ENCODE data around the gene CPAMD8. TPM values are rescaled to one million over a fixed set of nuclear protein-coding genes. Genes with fewer than 3 reads are reported as not detected.
A peak's percentile ranks its signal among the peaks of the same experiment; 100 is the strongest.

The CPAMD8 gene
- total RNA-seq, 2 experiments from 2014 or later, result 0.42 to 0.68 TPM

- POLR2A ChIA-PET, result no interaction called here
- Mint-ChIP-seq H3K27ac (no peak overlapping the region), H3K4me1 (peaks cover 12% of the 10 kb centered on the region), H3K27me3 (peaks cover 6% of the 10 kb centered on the region), H3K4me3 (no peak overlapping the region), H3K36me3 (no peaks in the 10 kb centered on the region), H3K9me3 (no peaks in the 10 kb centered on the region)
- ATAC-seq (ENCODE audit: low read depth), result no peak
- DNase-seq, result no peak
These were observed 123.3 kb downstream of the CPAMD8 start for GRCh38 chr19:16903347-16903746.

GRCh38 chr19:16902545-16902944 is 124.1 kb downstream of the CPAMD8 start:
- POLR2A ChIA-PET, result no interaction called here
- no peak overlapping the region for H3K4me3 Mint-ChIP-seq
- H3K27me3 Mint-ChIP-seq, result peaks cover 10% of the 10 kb centered on the region
- H3K36me3 Mint-ChIP-seq, result no peaks in the 10 kb centered on the region
- peaks cover 13% of the 10 kb centered on the region for H3K4me1 Mint-ChIP-seq
- H3K9me3 Mint-ChIP-seq, result no peaks in the 10 kb centered on the region
- DNase-seq, result no peak
- ATAC-seq (ENCODE audit: low read depth), result no peak
- H3K27ac Mint-ChIP-seq, result no peak overlapping the region

- ATAC-seq (ENCODE audit: low read depth), result no peak
- Mint-ChIP-seq H3K4me1 (peaks cover 13% of the 10 kb centered on the region), H3K36me3 (no peaks in the 10 kb centered on the region), H3K4me3 (no peak overlapping the region), H3K9me3 (no peaks in the 10 kb centered on the region), H3K27ac (no peak overlapping the region), H3K27me3 (peaks cover 12% of the 10 kb centered on the region)
- POLR2A ChIA-PET, result no interaction called here
- no peak for DNase-seq
These were observed 125.0 kb downstream of the CPAMD8 start for GRCh38 chr19:16901491-16902175.

GRCh38 chr19:16899566-16900075 is 127.0 kb downstream of the CPAMD8 start:
- H3K4me3 Mint-ChIP-seq, result peak overlapping the region; percentile 31
- peak; percentile 43 for ATAC-seq (ENCODE audit: low read depth)

GRCh38 chr19:16898361-16899015 is 128.1 kb downstream of the CPAMD8 start:
- Mint-ChIP-seq H3K27ac (peak overlapping the region; percentile 62), H3K36me3 (no peaks in the 10 kb centered on the region), H3K9me3 (no peaks in the 10 kb centered on the region), H3K4me1 (peaks cover 18% of the 10 kb centered on the region), H3K4me3 (peak overlapping the region; percentile 39), H3K27me3 (peaks cover 29% of the 10 kb centered on the region)
- POLR2A ChIA-PET, result interaction anchor here (0.5 kb wide), 1 partner anchor 57 kb away, joined by 3 read pairs; no protein-coding TSS in a partner anchor
- DNase-seq, result no peak
- no peak for ATAC-seq (ENCODE audit: low read depth)

More at GRCh38 chr19:16899566-16900075, 127.0 kb downstream of the CPAMD8 start:
- peak; percentile 63 for DNase-seq
- Mint-ChIP-seq H3K27ac (peak overlapping the region; percentile 20), H3K9me3 (no peaks in the 10 kb centered on the region), H3K27me3 (peaks cover 24% of the 10 kb centered on the region), H3K4me1 (peaks cover 15% of the 10 kb centered on the region), H3K36me3 (no peaks in the 10 kb centered on the region)
- POLR2A ChIA-PET, result no interaction called here

GRCh38 chr19:16897856-16898161 is 128.8 kb downstream of the CPAMD8 start:
- no peaks in the 10 kb centered on the region for H3K9me3 Mint-ChIP-seq
- H3K4me1 Mint-ChIP-seq, result peaks cover 24% of the 10 kb centered on the region
- POLR2A ChIA-PET, result interaction anchor here (0.5 kb wide), 1 partner anchor 56 kb away, joined by 3 read pairs; no protein-coding TSS in a partner anchor
- H3K36me3 Mint-ChIP-seq, result no peaks in the 10 kb centered on the region
- H3K27ac Mint-ChIP-seq, result peak overlapping the region; percentile 62
- peaks cover 29% of the 10 kb centered on the region for H3K27me3 Mint-ChIP-seq
- ATAC-seq (ENCODE audit: low read depth) (peak; percentile 9), DNase-seq (no peak)
- peak overlapping the region; percentile 39 for H3K4me3 Mint-ChIP-seq

GRCh38 chr19:16897029-16897855 is 129.4 kb downstream of the CPAMD8 start:
- peaks cover 26% of the 10 kb centered on the region for H3K4me1 Mint-ChIP-seq
- peak overlapping the region; percentile 80 for H3K27ac Mint-ChIP-seq
- no peaks in the 10 kb centered on the region for H3K36me3 Mint-ChIP-seq
- POLR2A ChIA-PET, result no interaction called here
- peak; percentile 78 for DNase-seq
- no peaks in the 10 kb centered on the region for H3K9me3 Mint-ChIP-seq
- H3K4me3 Mint-ChIP-seq, result peak overlapping the region; percentile 77
- ATAC-seq (ENCODE audit: low read depth), result peak; percentile 35
- H3K27me3 Mint-ChIP-seq, result peaks cover 31% of the 10 kb centered on the region

- Mint-ChIP-seq H3K4me1 (peaks cover 26% of the 10 kb centered on the region), H3K4me3 (peak overlapping the region; percentile 77), H3K27me3 (peaks cover 33% of the 10 kb centered on the region), H3K9me3 (no peaks in the 10 kb centered on the region), H3K36me3 (no peaks in the 10 kb centered on the region), H3K27ac (peak overlapping the region; percentile 80)
- DNase-seq (peak; percentile 57), ATAC-seq (ENCODE audit: low read depth) (peak; percentile 22)
- POLR2A ChIA-PET, result interaction anchor here (0.5 to 0.6 kb wide), 2 partner anchors 60 to 65 kb away, joined by 3 to 5 read pairs; no protein-coding TSS in a partner anchor
These were observed 130.2 kb downstream of the CPAMD8 start for GRCh38 chr19:16896146-16897028.

- no peaks in the 10 kb centered on the region for H3K9me3 Mint-ChIP-seq
- peak overlapping the region; percentile 32 for H3K4me3 Mint-ChIP-seq
- POLR2A ChIA-PET, result interaction anchor here (0.6 kb wide), 1 partner anchor 64 kb away, joined by 5 read pairs; no protein-coding TSS in a partner anchor
- DNase-seq (no peak), ATAC-seq (ENCODE audit: low read depth) (no peak)
- no peaks in the 10 kb centered on the region for H3K36me3 Mint-ChIP-seq
- no peak overlapping the region for H3K27ac Mint-ChIP-seq
- H3K27me3 Mint-ChIP-seq, result peaks cover 33% of the 10 kb centered on the region
- H3K4me1 Mint-ChIP-seq, result peaks cover 26% of the 10 kb centered on the region
These were observed 131.0 kb downstream of the CPAMD8 start for GRCh38 chr19:16895467-16896145.

- Mint-ChIP-seq H3K27ac (no peak overlapping the region), H3K36me3 (no peaks in the 10 kb centered on the region), H3K27me3 (peaks cover 33% of the 10 kb centered on the region), H3K4me3 (no peak overlapping the region), H3K9me3 (no peaks in the 10 kb centered on the region), H3K4me1 (peaks cover 20% of the 10 kb centered on the region)
- ATAC-seq (ENCODE audit: low read depth) (no peak), DNase-seq (no peak)
- POLR2A ChIA-PET, result interaction anchor here (0.7 kb wide), 1 partner anchor 233 kb away, joined by 3 read pairs; the partner anchor contains the start of gene TMEM38A
These were observed 132.5 kb downstream of the CPAMD8 start for GRCh38 chr19:16894080-16894479.

- Mint-ChIP-seq H3K27ac (peak overlapping the region; percentile 69), H3K4me1 (peaks cover 22% of the 10 kb centered on the region), H3K27me3 (peaks cover 30% of the 10 kb centered on the region), H3K36me3 (no peaks in the 10 kb centered on the region), H3K4me3 (no peak overlapping the region), H3K9me3 (no peaks in the 10 kb centered on the region)
- DNase-seq (peak; percentile 52), ATAC-seq (ENCODE audit: low read depth) (no peak)
- POLR2A ChIA-PET, result no interaction called here
These were observed 133.0 kb downstream of the CPAMD8 start for GRCh38 chr19:16893686-16893989.
